ENCODE data around the gene DDX60. TPM values are rescaled to one million over a fixed set of nuclear protein-coding genes. Genes with fewer than 3 reads are reported as not detected.
"Not testable (repeated sequence)": the region's sequence is repeated elsewhere in the genome, so short reads cannot be mapped to it uniquely, and the experiment has no call there.

Gene DDX60
- total RNA-seq, 1 donor from 2014 or later: 45.0 TPM

- intact Hi-C loops (cut with micrococcal nuclease): no loop called here
Measured at GRCh38 chr4:168304744-168305459, 13.7 kb downstream of the DDX60 start.

- intact Hi-C loops (cut with micrococcal nuclease): not testable (repeated sequence)
Measured at GRCh38 chr4:168303430-168303829, 15.1 kb downstream of the DDX60 start.

GRCh38 chr4:168293386-168293975, 25.1 kb downstream of the DDX60 start:
- intact Hi-C loops (cut with micrococcal nuclease): no loop called here

GRCh38 chr4:168291242-168291641, 27.3 kb downstream of the DDX60 start:
- intact Hi-C loops (cut with micrococcal nuclease): no loop called here

DNA sequence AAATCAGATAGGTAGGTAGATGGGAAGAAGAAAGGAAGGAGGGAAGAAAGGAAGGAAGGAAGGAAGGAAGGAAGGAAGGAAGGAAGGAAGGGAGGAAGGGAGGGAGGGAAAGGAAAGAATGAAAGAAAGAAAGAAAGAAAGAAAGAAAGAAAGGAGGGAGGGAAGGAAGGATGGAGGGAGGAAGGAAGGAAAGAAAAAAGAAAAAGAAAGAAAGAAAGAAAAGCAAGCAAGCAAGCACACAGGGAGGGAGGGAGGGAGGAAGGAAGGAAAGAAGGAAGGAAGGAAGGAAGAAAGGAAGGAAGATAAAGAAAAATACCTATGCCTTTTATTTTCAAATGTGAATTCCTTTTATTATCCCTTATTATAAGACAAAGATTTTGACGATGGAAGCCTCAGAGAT, 32.7 kb downstream of the DDX60 start:
- intact Hi-C loops (cut with micrococcal nuclease): not testable (repeated sequence)

DNA sequence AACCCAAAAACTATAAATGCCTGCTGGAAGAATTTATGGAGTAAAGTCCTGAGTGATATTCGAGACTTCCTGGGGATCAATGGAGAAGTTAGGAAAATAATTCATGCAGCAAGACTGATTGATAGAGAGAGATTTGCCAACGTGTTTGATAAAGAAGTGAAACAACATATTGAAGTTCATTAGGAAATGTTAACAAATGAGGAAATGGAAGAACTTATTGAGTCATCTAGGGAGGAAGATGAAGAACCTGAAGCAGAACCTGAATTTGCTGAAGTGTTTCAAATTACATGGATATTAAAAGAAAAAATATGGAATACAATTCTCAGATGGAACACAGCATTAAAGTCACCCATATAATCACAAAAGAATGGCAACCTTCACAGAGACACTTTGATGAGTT, 39.0 kb downstream of the DDX60 start:
- intact Hi-C loops (cut with micrococcal nuclease): no loop called here

GRCh38 chr4:168275836-168276235, 42.7 kb downstream of the DDX60 start:
- intact Hi-C loops (cut with micrococcal nuclease): no loop called here

DNA sequence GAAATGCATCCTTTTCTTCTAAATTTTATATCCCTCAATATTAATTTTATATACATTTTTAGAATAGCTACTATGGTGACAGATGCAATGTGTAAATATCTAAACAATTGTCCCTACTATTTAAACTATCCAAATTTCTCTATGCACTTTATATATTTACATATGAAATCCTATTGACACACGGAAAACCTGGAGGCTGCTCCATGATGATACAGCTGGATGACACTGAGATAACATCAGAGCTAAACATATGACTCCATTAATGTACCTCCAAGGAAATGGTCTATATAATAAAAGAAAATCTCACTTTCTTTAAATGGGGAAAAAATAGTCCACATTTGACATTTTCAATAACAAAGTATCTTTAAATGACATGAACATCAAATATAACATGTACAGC, 43.7 kb downstream of the DDX60 start:
- intact Hi-C loops (cut with micrococcal nuclease): no loop called here

GRCh38 chr4:168273838-168274237, 44.7 kb downstream of the DDX60 start:
- intact Hi-C loops (cut with micrococcal nuclease): no loop called here

DNA sequence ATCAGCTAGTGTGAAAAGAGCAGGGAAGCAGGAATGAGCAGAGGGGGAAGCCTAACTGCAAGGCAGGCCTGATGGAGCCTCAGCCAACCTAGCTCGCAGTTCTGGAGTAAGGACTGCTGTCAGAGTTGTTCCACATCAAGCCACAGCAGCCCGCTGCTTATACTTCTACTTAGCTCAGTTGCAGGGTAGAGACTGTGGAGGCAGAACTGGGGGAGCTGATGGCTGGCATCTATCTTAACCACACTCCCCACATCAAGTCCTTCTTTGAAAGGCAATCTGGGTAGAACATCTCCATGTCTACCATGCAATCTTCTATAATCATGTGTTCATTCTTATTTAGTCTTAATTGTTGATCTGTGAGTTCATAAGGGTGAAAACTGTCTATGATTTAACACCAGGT, 46.1 kb downstream of the DDX60 start:
- intact Hi-C loops (cut with micrococcal nuclease): no loop called here

DNA sequence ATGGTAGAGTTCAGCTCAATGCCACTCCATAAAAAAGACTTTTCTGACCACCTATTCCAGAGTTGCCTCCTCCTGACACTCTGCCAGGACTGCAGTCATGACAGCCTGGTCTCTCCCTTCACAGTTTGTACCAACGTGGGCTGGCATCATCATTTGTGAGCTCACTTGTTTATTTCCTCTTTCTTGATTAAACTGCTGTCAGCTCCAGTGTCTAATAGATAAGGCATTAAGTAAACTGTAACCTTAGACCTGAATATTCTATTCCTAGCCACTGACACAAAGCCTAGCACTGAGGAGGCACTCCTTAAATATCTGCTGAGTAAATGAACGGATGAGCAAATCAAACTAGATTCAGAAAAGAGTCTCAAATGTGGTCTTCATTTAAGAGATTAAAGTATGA, 48.7 kb downstream of the DDX60 start:
- intact Hi-C loops (cut with micrococcal nuclease): no loop called here

DNA sequence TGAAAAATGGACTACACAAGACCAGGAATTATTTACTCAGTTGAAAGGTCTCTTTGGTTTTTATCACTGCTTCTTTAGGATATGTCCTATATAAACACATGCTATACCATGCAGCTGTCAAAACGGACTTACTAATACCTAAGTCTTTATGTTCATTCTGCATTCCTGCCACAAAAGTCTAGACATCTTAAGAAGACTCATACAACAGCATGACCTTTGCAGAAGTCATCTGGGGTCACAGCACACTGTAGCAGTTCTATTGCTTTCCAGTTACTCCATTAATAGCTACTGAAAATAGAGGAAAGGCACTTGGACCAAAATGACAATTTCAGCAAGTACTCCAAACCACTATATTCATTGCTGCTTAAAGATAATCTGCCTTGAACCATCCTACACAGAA, 53.2 kb downstream of the DDX60 start:
- intact Hi-C loops (cut with micrococcal nuclease): no loop called here

GRCh38 chr4:168264903-168265302, 53.6 kb downstream of the DDX60 start:
- intact Hi-C loops (cut with micrococcal nuclease): no loop called here

DNA sequence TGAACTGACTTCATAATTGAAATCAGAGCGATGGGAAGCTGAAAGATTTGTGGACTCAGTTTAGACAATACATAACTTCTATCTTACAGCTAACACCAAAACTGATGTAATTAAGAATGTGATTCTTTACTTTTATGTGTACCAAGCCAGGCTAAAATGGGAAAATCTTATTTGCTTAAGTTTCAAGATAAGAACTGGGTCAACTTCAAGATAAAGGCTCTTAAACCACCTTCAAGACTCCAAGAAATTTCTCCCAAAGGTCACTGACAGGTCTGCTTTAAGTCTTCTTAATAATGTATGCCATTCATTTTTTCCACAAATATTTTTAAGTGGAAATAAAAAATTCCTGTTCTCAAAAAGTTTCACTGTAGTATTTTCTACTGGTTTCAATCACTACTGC, 55.5 kb downstream of the DDX60 start:
- intact Hi-C loops (cut with micrococcal nuclease): no loop called here

GRCh38 chr4:168259096-168259495, 59.5 kb downstream of the DDX60 start:
- intact Hi-C loops (cut with micrococcal nuclease): no loop called here

DNA sequence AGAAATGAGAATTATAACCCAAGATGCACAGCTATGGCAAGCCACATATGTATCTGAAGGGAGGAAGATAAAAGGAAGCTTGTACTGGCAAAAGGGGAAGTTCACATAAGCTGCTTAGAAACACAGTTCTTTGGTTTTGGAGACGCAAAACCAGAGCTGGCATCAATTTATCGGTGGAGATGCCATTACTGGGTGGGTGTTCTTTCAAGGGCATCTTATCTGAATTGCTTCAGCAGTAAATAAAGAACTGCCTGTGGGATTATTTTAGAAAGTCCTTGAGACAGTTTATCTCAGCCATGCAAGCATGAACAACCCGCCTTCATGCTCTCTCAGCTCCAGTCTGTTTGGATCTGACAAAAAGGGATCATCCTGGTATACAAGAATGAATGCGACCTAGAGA, 60.8 kb downstream of the DDX60 start:
- intact Hi-C loops (cut with micrococcal nuclease): no loop called here

DNA sequence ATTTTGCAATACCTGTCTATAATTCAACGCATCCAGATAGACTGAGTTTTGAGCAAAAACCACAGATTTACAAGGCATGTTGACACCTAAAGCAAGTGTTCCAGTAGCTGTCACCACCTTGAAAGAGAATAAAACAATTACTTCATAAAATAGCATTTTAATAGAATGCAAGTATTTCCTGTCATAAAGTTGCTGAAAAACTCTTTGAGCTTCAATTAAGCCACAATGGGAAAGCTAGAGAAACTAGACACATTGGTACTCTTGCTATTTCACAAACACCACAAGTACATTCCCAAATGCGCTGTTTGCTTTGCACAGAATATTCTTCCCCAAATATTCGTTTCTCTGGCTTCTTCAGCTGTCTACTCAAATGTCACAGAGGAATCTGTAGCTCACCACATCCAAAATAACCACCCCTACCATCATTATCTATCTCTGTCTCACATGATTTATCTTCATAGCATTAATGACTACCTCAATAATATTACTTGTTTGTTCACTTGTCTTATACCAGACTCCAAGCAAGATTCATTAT, 70.3 kb downstream of the DDX60 start:
- intact Hi-C loops (cut with micrococcal nuclease): no loop called here

GRCh38 chr4:168247603-168248002, 70.9 kb downstream of the DDX60 start:
- intact Hi-C loops (cut with micrococcal nuclease): no loop called here

DNA sequence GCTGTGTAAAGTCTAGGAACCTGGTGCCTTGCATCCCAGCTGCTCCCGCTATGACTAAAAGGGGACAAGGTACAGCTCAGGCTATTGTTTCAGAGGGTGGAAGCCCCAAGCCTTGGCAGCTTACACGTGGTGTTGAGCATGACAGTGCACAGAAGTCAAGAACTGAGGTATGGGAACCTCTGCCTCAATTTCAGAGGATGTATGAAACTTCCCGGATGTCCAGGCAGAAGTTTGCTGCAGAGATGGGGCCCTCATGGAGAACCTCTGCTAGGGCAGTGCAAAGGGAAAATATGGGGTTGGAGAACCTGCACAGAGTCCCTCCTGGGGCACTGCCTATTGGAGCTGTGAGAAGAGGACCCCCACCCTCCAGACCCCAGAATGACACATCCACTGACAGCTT, 76.6 kb downstream of the DDX60 start:
- intact Hi-C loops (cut with micrococcal nuclease): no loop called here

DNA sequence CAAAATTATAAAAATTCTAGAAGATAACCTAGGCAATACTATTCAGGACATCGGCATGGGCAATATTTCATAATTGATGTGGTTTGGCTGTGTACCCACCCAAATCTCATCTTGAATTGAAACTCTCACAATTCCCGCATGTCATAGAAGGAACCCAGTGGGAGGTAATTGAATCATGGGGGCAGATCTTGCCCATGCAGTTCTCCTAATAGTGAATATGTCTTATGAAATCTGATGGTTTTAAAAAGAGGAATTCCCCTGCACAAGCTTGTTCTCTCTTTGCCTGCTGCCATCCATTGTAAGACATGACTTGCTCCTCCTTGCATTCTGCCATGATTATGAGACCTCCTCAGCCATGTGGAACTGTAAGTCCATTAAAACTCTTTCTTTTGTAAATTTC, 77.7 kb downstream of the DDX60 start:
- intact Hi-C loops (cut with micrococcal nuclease): no loop called here

GRCh38 chr4:168221301-168221700, 97.3 kb downstream of the DDX60 start:
- intact Hi-C loops (cut with micrococcal nuclease): no loop called here

GRCh38 chr4:168220893-168221292, 97.7 kb downstream of the DDX60 start:
- intact Hi-C loops (cut with micrococcal nuclease): no loop called here

DNA sequence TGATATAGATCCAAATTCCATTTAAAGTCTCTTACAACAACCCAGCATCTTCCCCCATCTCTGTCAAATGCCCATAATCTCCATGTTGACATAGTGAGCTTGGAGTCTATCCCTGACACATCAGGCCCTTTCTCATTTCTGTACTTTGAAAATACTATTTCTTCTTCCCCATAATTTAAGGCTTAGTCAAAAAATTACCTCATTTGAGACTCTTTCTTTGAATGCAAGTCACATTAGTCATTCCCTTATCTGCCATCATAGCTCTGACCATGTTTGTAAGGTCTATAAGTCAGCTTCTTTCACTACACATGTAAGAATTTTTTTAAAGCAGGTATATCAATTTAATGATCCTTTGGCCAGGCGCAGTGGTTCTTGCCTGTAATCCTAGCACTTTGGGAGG, 99.9 kb downstream of the DDX60 start:
- intact Hi-C loops (cut with micrococcal nuclease): no loop called here

Data from T-helper 2 cell treated with Interferon-gamma antibody and Interleukin-4, amounts not matched to agents 100 ng/mL and 5 ng/mL, for 36 hours (primary cell).